K562 (cell line): ENCODE measurements around the gene ZNF41. TPM values are rescaled to one million over a fixed set of nuclear protein-coding genes. Genes with fewer than 3 reads are reported as not detected.

Experiments
- BDP1 ChIP-seq: IDR thresholded peaks from 3 replicates; pipeline ENCODE4 v1.6.1; 2011; ENCODE audit not compliant: insufficient read length, insufficient read depth
- CBFB ChIP-seq: sonication (generic); formaldehyde crosslinking; IDR thresholded peaks from 2 replicates; pipeline ENCODE4 v1.4.0; 2020; ENCODE audit warnings: mild to moderate bottlenecking, missing genetic modification reagents
- E2F5 ChIP-seq: sonication (generic); formaldehyde crosslinking; IDR thresholded peaks from 2 replicates; pipeline ENCODE4 v1.8.0; 2022; ENCODE audit warnings: mild to moderate bottlenecking, missing genetic modification reagents
- EGR1 ChIP-seq: fragments of 450-650 bp; conservative IDR thresholded peaks from 2 replicates; pipeline ENCODE4 v1.6.1; 2017; ENCODE audit warnings: mild to moderate bottlenecking
- ETV5 ChIP-seq: sonication (generic); formaldehyde crosslinking; IDR thresholded peaks from 2 replicates; pipeline ENCODE4 v1.4.0; 2020; ENCODE audit warnings: low read depth, mild to moderate bottlenecking, missing genetic modification reagents
- FOXA1 ChIP-seq: fragments of 450-650 bp; IDR thresholded peaks from 2 replicates; pipeline ENCODE4 v1.6.1; 2016; ENCODE audit warnings: mild to moderate bottlenecking, borderline replicate concordance
- HMG20A ChIP-seq: fragments of 450-650 bp; formaldehyde crosslinking; conservative IDR thresholded peaks from 2 replicates; pipeline ENCODE4 v1.4.0; 2020; ENCODE audit warnings: mild to moderate bottlenecking, mixed read lengths
- LEF1 ChIP-seq: fragments of 450-650 bp; IDR thresholded peaks from 2 replicates; pipeline ENCODE4 v1.6.1; 2016; ENCODE audit warnings: mild to moderate bottlenecking
- MED1 ChIP-seq: sonication (generic); formaldehyde crosslinking; IDR thresholded peaks from 2 replicates; pipeline ENCODE4 v1.8.1; 2023; ENCODE audit warnings: missing genetic modification reagents, borderline replicate concordance
- NFRKB ChIP-seq: fragments of 450-650 bp; IDR thresholded peaks from 2 replicates; pipeline ENCODE4 v1.6.1; 2016; ENCODE audit warnings: low read depth
- PHF20 ChIP-seq: fragments of 450-650 bp; IDR thresholded peaks from 2 replicates; pipeline ENCODE4 v1.6.1; 2018; ENCODE audit not compliant: partially characterized antibody
- POLR2A ChIP-seq: fragments of 450-650 bp; conservative IDR thresholded peaks from 2 replicates; pipeline ENCODE4 v1.6.1; 2016
- RB1 ChIP-seq: fragments of 450-650 bp; IDR thresholded peaks from 2 replicates; pipeline ENCODE4 v1.6.1; 2017; ENCODE audit warnings: low read depth, mild to moderate bottlenecking
- RCOR1 ChIP-seq, 2 experiments: IDR thresholded peaks; 2 replicates each; pipeline ENCODE4 v1.6.1; 2012; ENCODE audit warnings: low read depth in 2 of 2, low read length in 2 of 2, borderline replicate concordance in 1 of 2, improper control_type of control experiment in 1 of 2
- RFX5 ChIP-seq: IDR thresholded peaks from 2 replicates; pipeline ENCODE4 v1.6.1; 2011; ENCODE audit warnings: low read depth, mild to moderate bottlenecking, improper control_type of control experiment, low read length
- RFX7 ChIP-seq: fragments of 250-450 bp; sonication (Bioruptor Pico); IDR thresholded peaks from 2 replicates; pipeline ENCODE4 v1.5.1; 2021; ENCODE audit warnings: mild to moderate bottlenecking
- SIX5 ChIP-seq, 2 experiments: IDR thresholded peaks; 2 replicates each; pipeline ENCODE4 v1.6.1; 2011; ENCODE audit warnings: low read length in 2 of 2, borderline replicate concordance in 1 of 2, low read depth in 1 of 2, mild to moderate bottlenecking in 1 of 2, moderate library complexity in 1 of 2; ENCODE audit not compliant: insufficient read depth in 1 of 2
- SREBF1 ChIP-seq: fragments of 150-350 bp; IDR thresholded peaks from 2 replicates; pipeline ENCODE4 v1.6.1; 2014; ENCODE audit warnings: antibody characterized with exemption, low read depth, low read length, borderline replicate concordance
- SUPT5H ChIP-seq: fragments of 450-650 bp; IDR thresholded peaks from 2 replicates; pipeline ENCODE4 v1.6.1; 2016
- TBP ChIP-seq: optimal IDR thresholded peaks from 2 replicates; pipeline ENCODE3; 2011; ENCODE audit warnings: low read depth, low read length, improper control_type of control experiment
- TFAM ChIP-seq: fragments of 250-450 bp; sonication (Bioruptor Pico); conservative IDR thresholded peaks from 2 replicates; pipeline ENCODE4 v1.5.0; 2021; ENCODE audit warnings: mild to moderate bottlenecking, moderate library complexity
- XRCC4 ChIP-seq: IDR thresholded peaks from one replicate; pipeline ENCODE4 v1.6.1; 2011; ENCODE audit not compliant: insufficient read depth, insufficient read length; ENCODE audit errors: extremely low read depth
- ZBTB9 ChIP-seq: fragments of 450-650 bp; formaldehyde crosslinking; IDR thresholded peaks from 2 replicates; pipeline ENCODE4 v1.4.0; 2020; ENCODE audit warnings: mild to moderate bottlenecking, moderate library complexity
- ZNF583 ChIP-seq: fragments of 250-450 bp; sonication (Bioruptor Pico); IDR thresholded peaks from 2 replicates; pipeline ENCODE4 v1.4.0; 2020
- ZNF592 ChIP-seq: fragments of 450-650 bp; IDR thresholded peaks from 2 replicates; pipeline ENCODE4 v1.6.1; 2017; ENCODE audit warnings: antibody characterized with exemption, mild to moderate bottlenecking
- polyA plus RNA-seq, 8 experiments: library from polyadenylated mRNA; depleted of rRNA in 4 of 8; stranded (reverse) in 5 of 8; unstranded in 3 of 8; fragments of >200 nt; fragmentation: Nextera tagmentation in 2 of 8; fragmentation: Illumina TruSeq in 1 of 8; extraction: Ambion mirVana in 2 of 8; extraction: Trizol in 1 of 8; gene quantifications; 2 replicates each; pipeline versions ENCODE4 v1.2.1 to v1.2.3, GENCODE V29; 2011 to 2014; ENCODE audit warnings: inconsistent platforms in 1 of 8, missing spikeins in 1 of 8
- total RNA-seq, 7 experiments: library from RNA; depleted of rRNA in 6 of 7; stranded (reverse); fragments of >200 nt in 6 of 7; fragmentation: Illumina TruSeq in 2 of 7; extraction: Trizol in 2 of 7; gene quantifications; 2 replicates each; pipeline versions ENCODE4 v1.2.1 to v1.2.3, GENCODE V29; 2011 to 2021; ENCODE audit warnings: low replicate concordance in 1 of 7

Gene ZNF41
- total and polyA plus RNA-seq, 9 of the 15 experiments (the other 6 are each of a cell fraction or from before 2014, with no cell fraction given): 0.53 to 8.6 (median 6.6) TPM

GRCh38 chrX:47482512-47483305, at the start of gene ZNF41 (continued):
- TF ChIP-seq MED1 (CRISPR knock-in tag): no peak
- 0 out of 2 replicates have a peak, but pooled peaks have one; percentile 34 for TF ChIP-seq RB1
- no peak for TF ChIP-seq LEF1
- 0 out of 2 replicates have a peak, but pooled peaks have one; percentile 24 for TF ChIP-seq ETV5 (CRISPR knock-in tag)
- peak; percentile 86 for TF ChIP-seq NFRKB
- no peak; a peak in 1 of 4 replicates for TF ChIP-seq RCOR1 (IDR thresholded peaks at IDR 0.05; ENCODE audit: borderline replicate concordance in 1 of 2, low read depth in 2 of 2, low read length in 2 of 2)
- no peak for TF ChIP-seq FOXA1
- TF ChIP-seq RFX7: no peak
- TF ChIP-seq SIX5 (IDR thresholded peaks at IDR 0.05; ENCODE audit: borderline replicate concordance in 1 of 2, insufficient read depth in 1 of 2, low read depth in 1 of 2, low read length in 2 of 2): peak in 1 of 2 experiments; percentile 11; a peak in 1 of 4 replicates
- TF ChIP-seq TBP: peak; percentile 56
- peak; percentile 77 for TF ChIP-seq POLR2A
- TF ChIP-seq ZNF592: 0 out of 2 replicates have a peak, but pooled peaks have one; percentile 31
- no peak for TF ChIP-seq XRCC4
- TF ChIP-seq HMG20A (CRISPR knock-in tag): no peak
- TF ChIP-seq ZBTB9 (CRISPR knock-in tag): no peak
- no peak for TF ChIP-seq SREBF1
- no peak for TF ChIP-seq E2F5 (CRISPR knock-in tag)
- peak; percentile 14 for TF ChIP-seq PHF20
- TF ChIP-seq TFAM: no peak
- no peak for TF ChIP-seq CBFB (CRISPR knock-in tag)
- TF ChIP-seq BDP1: no peak
- peak; percentile 41 for TF ChIP-seq EGR1
- no peak for TF ChIP-seq RFX5
- no peak for TF ChIP-seq ZNF583
- TF ChIP-seq SUPT5H: peak; percentile 61
